Activated naive CD8-positive, alpha-beta T cell treated with anti-CD3 and anti-CD28 coated beads, Interleukin-2, amount 10 ng/mL, durations not matched to agents 7 days and 5 days (primary cell): ENCODE measurements around the gene NCK2. TPM values are rescaled to one million over a fixed set of nuclear protein-coding genes. Genes with fewer than 3 reads are reported as not detected.
A peak's percentile ranks its signal among the peaks of the same experiment; 100 is the strongest.
"Not testable (repeated sequence)": the region's sequence is repeated elsewhere in the genome, so short reads cannot be mapped to it uniquely, and the experiment has no call there.

Source experiments
- ATAC-seq: fragments of 150-1000 bp; cut with Tn5 transposase; one replicate; pipeline ENCODE4 v1.10.0; 2021; ENCODE audit warnings: low read depth, moderate library complexity
- POLR2A ChIA-PET: fragments of 350-600 bp; sonication (Branson Sonifier 250); formaldehyde crosslinking; loops from one replicate; lab custom pipeline; 2021; ENCODE audit warnings: antibody characterized with exemption; lab: Charles Lee
- DNase-seq: peaks from one replicate; pipeline ENCODE4 v3.0.0; 2021
- H3K27ac Mint-ChIP-seq: one replicate; pipeline ENCODE4 v1.8.0; 2022; ENCODE audit warnings: mild to moderate bottlenecking, mixed read lengths
- H3K27me3 Mint-ChIP-seq: one replicate; pipeline ENCODE4 v1.8.0; 2022; ENCODE audit warnings: mild to moderate bottlenecking, moderate library complexity, mixed read lengths
- H3K36me3 Mint-ChIP-seq: one replicate; pipeline ENCODE4 v1.8.0; 2021; ENCODE audit warnings: mild to moderate bottlenecking, mixed read lengths
- H3K4me1 Mint-ChIP-seq: one replicate; pipeline ENCODE4 v1.8.0; 2021; ENCODE audit warnings: mixed read lengths
- H3K4me3 Mint-ChIP-seq: one replicate; pipeline ENCODE4 v1.8.0; 2022; ENCODE audit warnings: mild to moderate bottlenecking, moderate library complexity, mixed read lengths
- H3K9me3 Mint-ChIP-seq: one replicate; pipeline ENCODE4 v1.8.0; 2021; ENCODE audit warnings: mixed read lengths
- total RNA-seq, 2 experiments: library from RNA; stranded (reverse); gene quantifications; one replicate each; pipeline ENCODE4 v1.2.3, GENCODE V29; 2021

The NCK2 gene
- total RNA-seq, 2 experiments from 2014 or later, result 69.6 to 70.0 TPM

DNA sequence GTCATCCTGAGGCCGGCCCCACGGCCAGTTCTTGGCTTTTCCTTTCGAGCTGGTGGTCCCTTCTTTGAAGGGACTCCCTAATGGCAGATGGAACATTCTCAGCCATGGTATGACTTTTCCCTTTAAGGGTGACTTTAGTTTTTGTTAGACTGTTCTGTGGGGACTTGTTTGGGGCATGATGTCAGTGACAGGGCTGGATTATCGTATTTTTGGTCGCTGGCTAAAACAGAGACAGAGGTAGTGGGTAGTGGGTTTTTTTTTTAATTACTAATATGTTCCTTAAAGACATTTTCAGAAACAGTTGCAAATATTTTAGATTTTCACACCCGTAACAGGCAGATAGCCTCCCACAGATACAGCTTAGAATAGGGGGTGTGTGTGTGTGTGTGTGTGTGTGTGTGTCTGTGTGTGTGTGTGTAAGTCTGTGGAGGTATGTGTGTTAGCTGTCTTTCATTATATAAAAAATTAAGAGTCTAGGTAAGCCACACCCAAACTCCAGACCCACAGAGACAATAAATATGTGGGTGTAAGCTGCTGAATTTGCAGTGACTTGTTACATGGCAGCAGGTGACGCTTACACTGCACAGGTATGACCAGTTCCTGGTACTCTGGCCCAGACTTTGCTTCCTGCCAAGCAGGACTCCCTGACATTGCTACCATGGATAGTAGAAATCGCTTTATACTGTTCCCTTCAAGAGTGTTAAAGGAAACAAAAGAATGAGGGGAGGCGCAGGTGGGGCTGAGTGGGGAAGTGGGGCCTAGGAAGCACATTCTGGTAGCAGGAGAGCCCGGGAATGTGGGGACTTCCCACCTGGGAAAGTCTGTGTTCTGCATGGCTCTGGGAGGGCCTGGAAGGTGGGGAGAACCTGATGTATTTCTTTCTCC, 20.9 kb downstream of the NCK2 start:
- H3K9me3 Mint-ChIP-seq, result no peaks in the 10 kb centered on the region
- POLR2A ChIA-PET, result interaction anchor here (2.8 kb wide), 1 partner anchor 19 kb away, joined by 11 read pairs; no protein-coding TSS in a partner anchor
- ATAC-seq (peak; percentile 41), DNase-seq (no peak)
- no peaks in the 10 kb centered on the region for H3K27me3 Mint-ChIP-seq
- peak overlapping the region; percentile 81 for H3K27ac Mint-ChIP-seq
- H3K36me3 Mint-ChIP-seq, result peaks cover 29% of the 10 kb centered on the region
- H3K4me3 Mint-ChIP-seq, result no peak overlapping the region
- peaks cover 68% of the 10 kb centered on the region for H3K4me1 Mint-ChIP-seq

DNA sequence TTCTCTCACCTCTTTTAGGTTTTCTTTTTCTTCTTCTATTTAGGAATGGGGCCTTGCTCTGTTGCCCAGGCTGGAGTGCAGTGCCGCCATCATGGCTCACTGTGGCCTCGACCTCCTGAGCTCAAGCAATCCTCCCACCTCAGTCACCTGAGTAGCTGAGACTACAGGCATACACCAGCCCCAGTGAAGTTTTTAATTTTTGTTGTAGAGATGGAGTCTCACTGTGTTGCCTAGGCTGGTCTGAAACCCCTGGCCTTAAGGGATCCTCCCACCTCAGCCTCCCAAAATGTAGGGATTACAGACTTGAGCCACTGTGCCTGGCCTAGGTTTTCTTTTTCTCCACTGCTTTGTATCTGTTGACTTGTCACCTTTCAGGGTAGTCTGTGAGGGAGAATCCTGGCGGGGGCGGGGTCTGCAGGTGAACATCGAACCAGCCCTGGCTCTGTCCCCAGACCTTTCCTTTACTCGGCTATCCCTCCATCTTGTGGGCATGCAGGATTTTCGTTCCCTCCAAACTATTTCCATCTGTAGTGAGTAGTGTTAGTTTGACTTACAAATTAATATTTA, 21.7 kb downstream of the NCK2 start:
- H3K36me3 Mint-ChIP-seq, result peaks cover 29% of the 10 kb centered on the region
- H3K27me3 Mint-ChIP-seq, result no peaks in the 10 kb centered on the region
- POLR2A ChIA-PET, result interaction anchor here (1.5 to 2.8 kb wide), 2 partner anchors 11 to 20 kb away, joined by 3 to 11 read pairs; no protein-coding TSS in a partner anchor
- ATAC-seq (no peak), DNase-seq (no peak)
- peaks cover 63% of the 10 kb centered on the region for H3K4me1 Mint-ChIP-seq
- H3K4me3 Mint-ChIP-seq, result no peak overlapping the region
- H3K9me3 Mint-ChIP-seq, result no peaks in the 10 kb centered on the region
- peak overlapping the region; percentile 81 for H3K27ac Mint-ChIP-seq

DNA sequence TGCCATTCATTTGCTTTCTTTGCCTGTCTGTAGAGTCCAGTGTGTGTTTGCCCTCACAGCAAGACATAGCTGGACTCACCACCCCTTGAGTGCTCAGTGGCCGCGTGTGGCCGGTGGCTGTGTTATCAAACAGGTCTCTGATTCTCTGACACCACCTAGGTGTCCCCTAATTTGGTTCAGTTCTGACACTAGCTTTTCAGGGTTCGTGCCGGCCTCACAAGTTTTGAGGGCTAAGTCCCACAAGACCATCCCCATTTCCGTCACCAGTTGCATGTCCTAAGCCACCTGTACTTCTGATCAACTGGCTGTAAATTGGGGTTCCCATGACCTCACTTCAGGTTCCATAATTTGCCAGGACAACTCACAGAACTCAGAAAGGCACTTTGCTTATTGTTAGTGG, 23.5 kb downstream of the NCK2 start:
- DNase-seq (no peak), ATAC-seq (no peak)
- H3K9me3 Mint-ChIP-seq, result no peaks in the 10 kb centered on the region
- POLR2A ChIA-PET, result interaction anchor here (1.0 to 1.5 kb wide), 2 partner anchors 9 to 20 kb away, joined by 3 read pairs; no protein-coding TSS in a partner anchor
- H3K4me3 Mint-ChIP-seq, result no peak overlapping the region
- no peak overlapping the region for H3K27ac Mint-ChIP-seq
- peaks cover 37% of the 10 kb centered on the region for H3K36me3 Mint-ChIP-seq
- H3K27me3 Mint-ChIP-seq, result no peaks in the 10 kb centered on the region
- H3K4me1 Mint-ChIP-seq, result peaks cover 63% of the 10 kb centered on the region

DNA sequence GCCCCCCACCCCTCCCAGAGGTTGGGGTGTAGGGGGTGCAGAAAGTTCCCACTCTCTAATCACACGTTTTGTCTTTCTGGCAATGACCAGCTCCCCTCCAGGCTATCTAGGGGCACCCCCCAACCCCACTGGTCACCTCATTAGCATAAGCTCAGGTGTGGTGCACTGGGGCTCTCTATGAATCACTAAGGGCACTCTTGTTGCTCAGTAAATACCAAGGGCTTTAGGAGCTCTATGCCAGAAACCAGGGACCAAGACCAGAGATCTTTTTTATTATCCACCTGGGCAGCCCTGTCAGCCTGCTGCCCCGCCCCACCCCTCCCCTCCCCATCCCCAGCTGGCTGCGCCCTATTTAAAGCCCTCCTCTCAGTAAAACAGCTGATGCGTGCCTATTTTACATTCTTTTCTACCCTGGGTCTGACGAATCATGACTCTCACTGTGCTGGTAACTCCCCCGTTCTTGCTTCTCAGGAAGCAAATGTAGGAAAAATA, 24.3 kb downstream of the NCK2 start:
- peak overlapping the region; percentile 73 for H3K27ac Mint-ChIP-seq
- H3K36me3 Mint-ChIP-seq, result peaks cover 40% of the 10 kb centered on the region
- H3K9me3 Mint-ChIP-seq, result no peaks in the 10 kb centered on the region
- no peaks in the 10 kb centered on the region for H3K27me3 Mint-ChIP-seq
- ATAC-seq (no peak), DNase-seq (peak; percentile 28)
- peak overlapping the region; percentile 39 for H3K4me3 Mint-ChIP-seq
- peaks cover 69% of the 10 kb centered on the region for H3K4me1 Mint-ChIP-seq
- POLR2A ChIA-PET, result interaction anchor here (1.0 kb wide), 2 partner anchors 21 to 22 kb away, joined by 3 read pairs; no protein-coding TSS in a partner anchor

- no peak for ATAC-seq
- Mint-ChIP-seq H3K36me3 (peaks cover 43% of the 10 kb centered on the region), H3K4me1 (peaks cover 68% of the 10 kb centered on the region)
Measured at GRCh38 chr2:105769504-105769903, 24.8 kb downstream of the NCK2 start.

DNA sequence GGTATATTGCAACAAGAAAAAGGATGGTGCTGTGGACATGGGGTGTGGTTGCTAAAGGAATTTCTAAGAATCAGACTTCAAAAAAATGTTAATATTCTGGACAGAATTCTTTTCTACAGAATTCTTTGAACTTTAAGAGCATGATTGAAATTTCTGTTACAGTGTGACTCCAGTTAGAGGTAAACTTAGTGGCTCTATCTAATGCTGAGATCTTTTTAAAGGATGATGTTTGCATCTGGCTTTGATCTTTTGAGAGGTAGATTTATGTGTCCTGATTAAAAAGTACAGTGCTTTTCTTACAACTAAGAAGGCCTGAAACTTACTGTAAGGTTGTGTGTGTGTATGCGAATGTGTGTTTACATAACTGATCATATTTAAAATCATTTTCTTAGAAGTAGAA, 25.4 kb downstream of the NCK2 start:
- Mint-ChIP-seq H3K27ac (peak overlapping the region; percentile 69), H3K9me3 (no peaks in the 10 kb centered on the region), H3K4me3 (peak overlapping the region; percentile 55), H3K27me3 (no peaks in the 10 kb centered on the region), H3K4me1 (peaks cover 67% of the 10 kb centered on the region), H3K36me3 (peaks cover 43% of the 10 kb centered on the region)
- DNase-seq (no peak), ATAC-seq (peak; percentile 53)
- POLR2A ChIA-PET, result no interaction called here

More at GRCh38 chr2:105769504-105769903, 24.8 kb downstream of the NCK2 start:
- peak overlapping the region; percentile 20 for H3K27ac Mint-ChIP-seq
- POLR2A ChIA-PET, result interaction anchor here (1.0 kb wide), 2 partner anchors 21 to 23 kb away, joined by 3 read pairs; no protein-coding TSS in a partner anchor
- no peaks in the 10 kb centered on the region for H3K27me3 Mint-ChIP-seq
- H3K9me3 Mint-ChIP-seq, result no peaks in the 10 kb centered on the region
- DNase-seq, result no peak
- peak overlapping the region; percentile 39 for H3K4me3 Mint-ChIP-seq

DNA sequence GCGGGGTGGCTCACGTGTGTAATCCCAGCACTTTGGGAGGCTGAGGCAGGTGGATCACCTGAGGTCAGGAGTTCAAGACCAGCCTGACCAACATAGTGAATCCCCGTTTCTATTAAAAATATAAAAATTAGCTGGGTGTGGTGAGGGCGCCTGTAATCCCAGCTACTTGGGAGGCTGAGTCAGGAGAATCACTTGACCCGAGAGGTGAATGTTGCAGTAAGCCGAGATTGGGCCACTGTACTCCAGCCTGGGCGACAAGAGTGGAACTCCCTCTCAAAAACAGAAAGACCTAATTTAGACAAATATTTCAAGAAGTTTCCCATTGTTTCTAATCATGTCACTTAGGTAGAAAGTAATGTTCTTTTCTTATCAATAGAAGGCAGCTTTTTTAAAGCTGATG, 26.6 kb downstream of the NCK2 start:
- Mint-ChIP-seq H3K36me3 (peaks cover 41% of the 10 kb centered on the region), H3K4me1 (peaks cover 67% of the 10 kb centered on the region), H3K27ac (peak overlapping the region; percentile 44)
- H3K9me3 Mint-ChIP-seq, H3K27me3 Mint-ChIP-seq, ATAC-seq, H3K4me3 Mint-ChIP-seq, POLR2A ChIA-PET: not testable (repeated sequence)
- DNase-seq, result peak; percentile 13

- peaks cover 72% of the 10 kb centered on the region for H3K4me1 Mint-ChIP-seq
- H3K9me3 Mint-ChIP-seq, result no peaks in the 10 kb centered on the region
- ATAC-seq (no peak), DNase-seq (no peak)
- POLR2A ChIA-PET, result interaction anchor here (2.5 kb wide), 1 partner anchor 18 kb away, joined by 9 read pairs; no protein-coding TSS in a partner anchor
- H3K27me3 Mint-ChIP-seq, result no peaks in the 10 kb centered on the region
- no peak overlapping the region for H3K27ac Mint-ChIP-seq
- no peak overlapping the region for H3K4me3 Mint-ChIP-seq
- peaks cover 37% of the 10 kb centered on the region for H3K36me3 Mint-ChIP-seq
Measured at GRCh38 chr2:105771836-105772235, 27.1 kb downstream of the NCK2 start.

GRCh38 chr2:105772362-105772761, 27.6 kb downstream of the NCK2 start:
- Mint-ChIP-seq H3K36me3 (peaks cover 32% of the 10 kb centered on the region), H3K4me1 (peaks cover 71% of the 10 kb centered on the region), H3K4me3 (no peak overlapping the region)

DNA sequence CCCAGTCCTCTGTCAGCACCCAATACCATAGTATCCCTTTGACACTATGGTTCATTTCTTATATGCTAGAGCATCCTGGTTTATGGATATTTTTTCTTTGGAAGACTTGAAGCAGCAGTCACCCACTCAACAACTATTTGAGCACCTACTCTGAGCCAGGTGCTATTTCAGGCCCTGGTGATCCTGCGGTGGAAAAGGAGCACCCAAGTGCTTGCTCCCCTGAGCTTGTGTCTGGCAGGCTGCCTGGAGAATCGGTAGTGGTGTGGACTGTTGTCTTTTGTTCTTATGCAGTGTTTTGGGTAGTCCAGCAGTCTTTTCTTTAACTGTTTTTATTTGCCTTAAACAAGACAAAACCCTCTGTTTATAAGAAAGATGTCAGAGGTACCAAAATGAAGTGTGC, 28.9 kb downstream of the NCK2 start:
- H3K27me3 Mint-ChIP-seq, result no peaks in the 10 kb centered on the region
- peaks cover 76% of the 10 kb centered on the region for H3K4me1 Mint-ChIP-seq
- no peak for DNase-seq
- H3K36me3 Mint-ChIP-seq, result peaks cover 21% of the 10 kb centered on the region
- no peak overlapping the region for H3K4me3 Mint-ChIP-seq
- H3K27ac Mint-ChIP-seq, result peak overlapping the region; percentile 75
- POLR2A ChIA-PET, result interaction anchor here (1.2 to 2.5 kb wide), 3 partner anchors 10 to 28 kb away, joined by 3 to 9 read pairs (median 3); no protein-coding TSS in a partner anchor
- no peaks in the 10 kb centered on the region for H3K9me3 Mint-ChIP-seq
- ATAC-seq, result no peak

More at GRCh38 chr2:105772362-105772761, 27.6 kb downstream of the NCK2 start:
- ATAC-seq (no peak), DNase-seq (no peak)
- Mint-ChIP-seq H3K27ac (peak overlapping the region; percentile 68), H3K27me3 (no peaks in the 10 kb centered on the region), H3K9me3 (no peaks in the 10 kb centered on the region)
- POLR2A ChIA-PET, result interaction anchor here (0.5 to 2.5 kb wide), 2 partner anchors 18 to 544 kb away, joined by 3 to 9 read pairs; no protein-coding TSS in a partner anchor

DNA sequence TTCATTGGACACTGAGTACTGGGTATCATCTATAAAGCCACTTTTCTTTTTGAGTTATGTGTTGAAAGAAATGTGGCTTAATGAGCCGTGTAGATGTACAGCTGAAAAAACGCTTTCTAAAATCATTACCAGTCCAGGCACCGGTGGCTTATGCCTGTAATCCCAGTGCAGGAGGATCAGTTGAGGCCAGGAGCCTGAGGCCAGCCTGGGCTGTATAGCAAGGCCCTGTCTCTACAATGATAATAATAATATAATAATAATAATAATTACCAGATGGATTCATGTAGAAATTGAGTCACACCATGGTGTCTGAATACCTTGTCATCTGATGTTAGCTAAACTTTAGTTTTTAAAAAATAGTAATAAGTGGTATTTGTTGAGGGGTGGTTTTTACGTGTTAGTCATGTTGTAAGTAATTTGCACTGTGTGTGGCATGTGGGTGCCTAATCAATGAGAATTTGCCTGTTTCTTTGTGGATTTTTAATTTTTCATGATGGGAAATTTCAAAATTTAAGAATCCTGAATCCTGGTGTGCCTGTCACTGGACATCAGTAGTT, 30.1 kb downstream of the NCK2 start:
- Mint-ChIP-seq H3K9me3 (no peaks in the 10 kb centered on the region), H3K4me3 (peak overlapping the region; percentile 33), H3K27me3 (no peaks in the 10 kb centered on the region), H3K27ac (peak overlapping the region; percentile 80), H3K4me1 (peaks cover 70% of the 10 kb centered on the region), H3K36me3 (peaks cover 15% of the 10 kb centered on the region)
- ATAC-seq, result no peak
- no peak for DNase-seq
- POLR2A ChIA-PET, result interaction anchor here (1.2 to 2.1 kb wide), 3 partner anchors 15 to 29 kb away, joined by 3 to 8 read pairs (median 4); no protein-coding TSS in a partner anchor

GRCh38 chr2:105775809-105776559, 31.3 kb downstream of the NCK2 start:
- ATAC-seq, result peak; percentile 63
- Mint-ChIP-seq H3K36me3 (peaks cover 21% of the 10 kb centered on the region), H3K4me1 (peaks cover 71% of the 10 kb centered on the region), H3K4me3 (peak overlapping the region; percentile 80), H3K9me3 (no peaks in the 10 kb centered on the region), H3K27me3 (no peaks in the 10 kb centered on the region), H3K27ac (peak overlapping the region; percentile 72)
- POLR2A ChIA-PET, result interaction anchor here (0.7 to 4.3 kb wide), 9 partner anchors 11 to 322 kb away, joined by 3 to 30 read pairs (median 5); no protein-coding TSS in a partner anchor
- DNase-seq, result no peak
